GM18519 (cell line): ENCODE data around the gene LAGE3.

Experiments used
- ATAC-seq: cut with Tn5 transposase; IDR thresholded peaks from one replicate; pipeline ENCODE4 v1.9.1; 2021; ENCODE audit warnings: mild to moderate bottlenecking, moderate library complexity; ENCODE audit not compliant: unreplicated experiment, low FRiP score

The LAGE3 gene, protein sequence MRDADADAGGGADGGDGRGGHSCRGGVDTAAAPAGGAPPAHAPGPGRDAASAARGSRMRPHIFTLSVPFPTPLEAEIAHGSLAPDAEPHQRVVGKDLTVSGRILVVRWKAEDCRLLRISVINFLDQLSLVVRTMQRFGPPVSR

GRCh38 chrX:154478728-154479622 is at the start of gene LAGE3:
TSS of gene LAGE3 (minus strand) at chrX:154479281. CDS start at chrX:154478915, 366 bp downstream.
- ATAC-seq, result peak; percentile 68

DNA sequence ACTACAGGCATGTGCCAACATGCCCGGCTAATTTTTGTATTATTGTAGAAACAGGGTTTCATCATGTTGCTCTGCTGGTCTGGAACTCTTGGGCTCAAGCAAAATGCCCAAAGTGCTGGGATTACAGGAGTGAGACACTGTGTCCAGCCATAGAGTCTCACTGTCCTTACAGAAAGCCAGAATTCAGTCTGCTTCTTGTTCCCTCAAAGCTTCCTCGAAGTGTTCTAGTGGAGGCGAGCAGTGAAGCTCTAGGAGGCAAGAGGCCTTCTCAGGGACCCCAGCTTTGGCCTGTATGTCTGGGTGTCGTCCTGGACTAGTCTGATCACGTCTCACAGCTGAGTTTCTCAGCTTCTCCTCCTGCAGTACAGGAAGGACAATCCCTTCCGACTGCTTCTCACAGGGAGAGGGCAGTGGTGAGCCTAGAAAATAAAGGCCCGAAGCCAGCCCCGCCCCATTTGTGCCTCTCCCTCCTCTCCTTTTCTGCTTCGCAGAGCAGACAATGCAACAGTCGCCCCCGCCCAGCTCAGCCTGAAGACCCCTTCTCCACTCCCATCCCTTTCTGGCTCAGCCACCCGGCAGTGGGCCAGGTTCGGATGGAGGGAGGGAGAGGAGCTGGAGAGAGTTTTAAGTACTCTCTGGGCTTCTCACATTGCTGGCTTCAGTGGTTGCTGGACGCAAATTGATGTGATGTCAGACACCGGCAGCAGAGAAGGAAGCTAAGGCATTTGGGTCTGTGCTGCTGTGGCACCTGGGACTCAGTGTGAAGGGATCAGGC is 48.0 kb upstream of the LAGE3 start:
- ATAC-seq, result no peak

DNA sequence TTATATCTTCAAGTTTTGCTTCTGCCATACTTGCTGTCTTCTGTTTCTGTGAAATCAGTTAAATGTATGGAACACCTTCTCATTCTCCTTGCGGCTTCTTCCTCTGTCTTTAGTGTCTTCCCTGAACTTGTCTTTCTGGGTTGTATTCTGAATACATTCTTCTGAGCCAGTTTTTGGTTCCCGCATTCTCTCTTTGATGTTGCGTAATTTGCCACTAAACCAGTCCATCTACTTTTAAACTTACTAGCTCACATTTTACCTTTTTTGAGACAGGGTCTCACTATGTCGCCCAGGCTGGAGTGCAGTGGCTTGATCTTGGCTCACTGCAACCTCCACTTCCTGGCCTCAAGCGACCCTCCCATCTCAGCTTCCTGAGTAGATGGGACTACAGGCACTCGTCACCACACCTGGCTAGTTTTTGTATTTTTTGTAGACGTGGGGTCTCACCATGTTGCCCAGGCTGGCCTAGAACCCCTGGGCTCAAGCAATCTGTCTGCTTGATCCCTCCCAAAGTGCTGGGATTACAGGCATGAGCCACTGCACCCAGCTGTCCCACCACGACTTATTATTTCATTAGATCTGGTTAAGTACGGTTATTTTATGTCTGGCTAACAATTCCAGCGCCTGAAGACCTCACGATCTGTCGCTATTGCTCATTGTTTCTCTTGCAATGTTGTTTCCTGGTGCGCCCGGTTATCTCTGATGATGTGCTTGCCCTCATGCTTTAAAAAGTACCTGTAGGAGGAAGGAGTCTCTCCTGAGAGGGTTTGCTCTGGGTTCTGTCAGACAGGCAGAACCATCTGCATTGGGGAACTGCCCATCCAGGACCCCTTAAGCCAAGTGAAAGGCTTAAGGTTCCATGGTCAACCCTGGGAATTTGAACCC is 46.8 kb upstream of the LAGE3 start:
- no peak for ATAC-seq

GRCh38 chrX:154519389-154519788 is 40.3 kb upstream of the LAGE3 start:
- ATAC-seq, result no peak

DNA sequence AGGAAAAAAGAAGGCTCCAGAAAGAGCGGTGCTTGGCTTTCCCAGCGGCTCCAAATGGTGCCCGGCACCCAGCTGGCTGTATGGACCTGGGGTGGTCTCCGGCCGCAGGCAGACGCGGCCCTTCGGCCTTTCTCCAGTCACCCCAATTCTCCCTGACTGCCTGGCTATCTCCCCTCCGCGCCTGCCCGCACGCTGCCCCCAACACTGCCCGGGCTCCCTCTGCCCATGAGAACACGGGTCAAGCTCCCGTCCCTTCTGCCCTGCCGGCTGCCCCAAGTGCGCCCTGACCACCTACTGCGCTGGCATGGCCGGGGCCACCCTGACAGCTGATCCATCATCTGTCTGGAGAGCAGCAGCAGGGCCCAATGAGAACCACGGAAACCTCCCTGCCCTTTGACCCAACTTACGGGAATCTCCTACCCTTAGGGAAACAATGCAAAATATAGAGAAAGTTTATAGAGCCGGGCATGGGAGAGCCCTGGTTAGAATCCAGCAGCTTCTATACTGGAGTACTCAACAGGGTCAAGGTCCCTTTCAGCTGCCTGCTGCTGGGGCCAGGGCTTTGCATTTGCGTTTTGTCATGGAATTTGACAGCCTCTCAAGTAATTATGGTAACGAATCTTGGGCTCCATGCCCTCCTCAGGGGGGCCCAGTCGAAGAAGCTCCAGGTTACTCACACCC is 38.2 kb upstream of the LAGE3 start:
- no peak for ATAC-seq

DNA sequence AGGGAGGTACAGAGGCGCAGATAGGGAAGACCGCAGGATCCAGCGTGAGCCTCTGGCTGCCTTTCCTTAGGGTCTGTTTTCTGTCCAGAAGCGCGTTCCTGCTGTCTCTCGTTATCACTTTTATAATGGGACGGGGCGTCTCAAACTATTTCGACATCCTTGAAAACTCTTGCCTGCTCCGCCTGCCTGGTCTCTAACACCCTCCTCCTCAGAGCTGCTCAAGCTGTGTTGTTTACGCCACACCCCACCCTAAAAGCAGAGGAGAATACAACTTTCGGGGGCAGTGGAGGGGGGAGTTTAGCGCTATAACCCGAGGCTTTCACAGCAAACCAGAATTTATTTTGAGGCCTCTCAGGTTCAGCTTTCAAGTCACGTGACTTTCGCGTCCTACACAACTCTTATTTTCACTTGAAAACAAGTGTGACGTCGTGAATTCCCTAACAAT is 37.6 kb upstream of the LAGE3 start:
- ATAC-seq, result no peak

DNA sequence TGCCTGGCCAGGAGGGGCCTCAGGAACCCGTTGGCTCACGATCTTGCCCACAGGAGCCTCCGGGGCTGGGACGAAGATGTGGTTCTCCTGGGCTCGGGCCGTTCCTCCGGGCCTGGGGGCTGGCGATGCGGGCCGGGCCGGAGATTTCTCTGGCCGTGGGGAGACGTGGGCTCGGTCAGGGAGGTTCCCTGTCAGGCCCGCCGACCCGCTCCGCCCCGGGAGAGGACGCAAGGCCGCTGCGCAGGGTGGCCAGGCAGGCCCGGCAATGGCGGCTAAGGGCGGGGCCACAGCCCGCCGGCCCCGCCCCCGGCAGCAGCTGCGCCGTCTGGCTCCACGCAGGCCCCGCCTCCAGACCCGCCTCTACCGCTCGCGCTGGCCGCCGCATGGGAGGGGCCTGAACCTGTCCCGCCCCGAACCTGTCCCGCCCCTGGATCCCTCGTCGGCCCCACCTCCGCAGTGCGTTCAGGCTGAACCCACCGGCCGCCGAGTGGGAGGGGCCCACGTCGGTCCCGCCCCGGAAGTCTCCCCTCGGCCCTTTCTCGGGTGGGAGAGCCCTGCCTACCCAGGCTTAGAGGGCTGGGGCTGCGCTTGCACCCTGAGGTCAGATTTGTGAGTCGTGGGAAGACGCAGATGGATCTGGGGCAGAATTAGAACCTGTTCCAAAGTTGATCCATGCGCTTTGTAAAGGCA is 37.0 kb upstream of the LAGE3 start, which contains the start of gene FAM3A:
FAM3A (minus strand) TSS at position 267 of the 690 bp plus-strand sequence. CDS start 460 bp downstream, outside the sequence.
- peak; percentile 82 for ATAC-seq

DNA sequence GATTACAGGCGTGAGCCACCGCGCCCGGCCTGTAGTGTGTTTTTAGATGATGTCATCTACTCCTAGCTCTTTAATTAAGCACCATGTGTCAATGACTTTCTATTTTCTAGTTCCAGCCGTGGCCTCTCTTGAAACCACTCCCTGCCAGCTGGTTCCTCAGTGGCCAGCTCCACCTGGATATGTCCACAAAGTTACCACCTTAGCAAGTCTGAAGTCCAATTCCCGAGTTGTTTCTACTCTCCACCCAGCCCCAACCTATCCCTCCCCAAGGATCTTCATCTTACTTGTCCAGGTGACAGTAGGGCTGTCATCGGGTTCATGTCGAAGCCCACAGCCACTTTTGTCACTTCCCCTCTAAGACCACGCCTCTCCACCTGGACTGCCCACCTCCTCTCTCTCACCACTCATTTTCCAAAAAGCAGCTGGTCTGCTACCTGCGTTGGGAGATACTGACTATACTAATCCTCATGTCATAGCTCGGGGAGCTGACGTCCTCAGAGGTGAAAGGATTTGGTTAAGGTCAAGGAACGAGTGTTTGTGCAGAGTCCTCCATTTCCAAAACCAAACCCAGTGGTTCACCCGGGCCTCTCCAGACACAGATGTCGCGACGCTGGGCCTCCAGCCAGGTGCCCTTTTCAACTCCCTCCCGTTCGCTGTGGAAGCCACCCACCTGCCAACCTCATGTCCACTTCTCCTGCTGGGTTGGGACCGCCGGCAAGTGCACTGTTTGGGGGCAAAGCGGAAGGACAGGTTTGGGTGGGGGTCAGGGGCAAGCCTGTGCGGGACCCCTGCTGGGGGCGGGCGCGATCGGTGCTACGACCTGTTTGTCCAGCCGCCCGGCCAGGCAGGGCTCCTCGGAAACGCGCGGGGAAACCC is 36.2 kb upstream of the LAGE3 start:
- ATAC-seq, result no peak

GRCh38 chrX:154513716-154514115 is 34.6 kb upstream of the LAGE3 start:
- no peak for ATAC-seq

DNA sequence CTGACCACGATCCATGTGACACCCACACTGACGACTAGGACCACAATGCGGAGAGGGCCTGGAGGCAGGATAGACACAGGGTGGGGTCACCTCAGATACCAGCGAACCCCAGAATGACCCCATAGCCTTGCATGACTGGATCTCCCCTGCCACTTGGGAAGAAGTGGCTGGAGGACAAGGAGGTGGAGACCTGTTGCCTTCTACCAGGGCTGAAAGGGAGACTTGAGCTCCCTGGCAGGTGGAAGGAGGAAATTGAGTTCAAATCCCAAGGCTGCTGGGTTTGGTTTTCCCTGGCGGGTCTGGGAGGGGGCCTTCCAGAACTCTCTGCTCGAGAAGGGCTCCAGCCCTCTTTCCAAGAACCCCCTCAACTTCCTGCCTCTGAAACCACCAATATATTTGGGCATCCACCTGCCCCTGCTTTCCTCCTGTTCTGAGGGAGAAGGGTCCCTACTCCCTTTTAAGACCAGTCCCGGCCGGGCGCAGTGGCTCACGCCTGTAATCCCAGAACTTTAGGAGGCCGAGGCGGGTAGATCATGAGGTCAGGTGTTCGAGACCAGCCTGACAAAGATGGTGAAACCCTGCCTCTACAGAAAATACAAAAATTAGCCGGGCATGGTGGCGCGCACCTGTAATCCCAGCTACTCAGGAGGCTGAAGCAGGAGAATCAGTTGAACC is 33.9 kb upstream of the LAGE3 start:
- no peak for ATAC-seq

- ATAC-seq, result no peak
These were observed 32.7 kb upstream of the LAGE3 start for GRCh38 chrX:154511761-154512160.

GRCh38 chrX:154509455-154509854 is 30.4 kb upstream of the LAGE3 start:
- no peak for ATAC-seq

DNA sequence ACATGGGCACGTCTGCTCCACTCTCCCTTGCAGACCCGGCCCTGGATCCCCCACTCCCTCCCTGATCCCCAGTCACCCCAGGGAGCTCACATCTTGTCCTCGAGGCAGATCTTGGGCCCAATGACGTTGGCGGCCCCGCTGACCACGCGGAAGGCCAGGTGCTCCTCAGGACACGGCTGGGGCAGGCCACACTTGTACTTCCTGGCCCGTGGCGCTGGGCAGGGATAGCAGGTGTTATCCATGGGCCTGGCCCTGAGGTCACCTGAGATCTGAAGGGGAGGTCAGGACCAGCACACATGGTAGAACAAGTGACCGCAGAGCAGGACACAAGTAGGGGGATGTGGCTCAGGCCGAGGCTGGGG is 29.3 kb upstream of the LAGE3 start:
- ATAC-seq, result no peak

DNA sequence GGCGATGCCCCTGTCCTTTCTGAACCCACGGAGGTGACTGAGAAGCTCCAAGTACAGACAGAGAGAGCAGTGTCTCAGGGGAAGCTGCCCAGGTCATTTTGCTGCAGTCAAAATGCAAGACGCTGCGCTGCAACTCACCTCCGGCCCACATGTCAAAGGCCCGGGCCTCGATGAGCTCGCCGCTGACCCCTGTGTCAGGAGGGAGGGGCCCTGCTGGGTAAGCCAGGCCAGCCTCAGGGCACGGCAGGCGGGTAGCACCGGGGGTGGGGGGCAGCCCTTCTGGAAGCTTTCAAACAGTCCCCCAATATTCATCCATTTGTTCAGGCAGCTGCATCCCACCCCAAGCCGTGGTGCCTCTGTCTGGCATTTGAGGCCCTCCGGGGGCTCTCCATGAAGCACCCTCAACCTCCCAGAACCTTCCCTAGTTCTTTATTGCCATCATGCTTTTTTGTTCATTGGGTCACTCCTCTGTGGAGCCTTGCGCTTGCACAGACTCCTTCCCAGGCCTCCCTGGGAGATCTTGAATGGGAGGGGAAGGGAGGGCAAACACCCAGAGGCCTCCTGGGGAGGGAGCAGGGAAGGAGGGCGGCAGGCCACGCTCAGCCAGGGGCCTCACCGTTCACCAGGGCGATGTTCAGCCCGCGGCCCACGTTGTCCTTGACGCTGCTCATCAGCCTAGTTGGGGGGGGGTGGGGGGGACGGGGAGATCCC is 28.7 kb upstream of the LAGE3 start:
- ATAC-seq, result no peak

GRCh38 chrX:154506483-154507332 is 27.6 kb upstream of the LAGE3 start:
- ATAC-seq, result no peak

GRCh38 chrX:154505734-154506133 is 26.7 kb upstream of the LAGE3 start:
- ATAC-seq, result no peak
